Karpas-422 (cell line): ENCODE data around the gene CCDC85B. TPM values are rescaled to one million over a fixed set of nuclear protein-coding genes. Genes with fewer than 3 reads are reported as not detected.
A peak's percentile ranks its signal among the peaks of the same experiment; 100 is the strongest.

ENCODE experiments used
- DNase-seq: peaks from one replicate; pipeline ENCODE4 v3.0.0-alpha.2; 2015
- H2AFZ ChIP-seq: fragments of 200-600 bp; sonication (generic); 2 replicates; pipeline ENCODE4 v1.6.1; 2014; ENCODE audit warnings: antibody characterized with exemption, low read length, mixed read lengths
- H3K27ac ChIP-seq: fragments of 200-600 bp; sonication (generic); 2 replicates; pipeline ENCODE4 v1.5.1; 2014; ENCODE audit warnings: mild to moderate bottlenecking, low read length, moderate library complexity
- H3K27me3 ChIP-seq: fragments of 200-600 bp; sonication (generic); 2 replicates; pipeline ENCODE4 v1.6.1; 2014; ENCODE audit warnings: low read length, mixed read lengths
- H3K36me3 ChIP-seq: fragments of 200-600 bp; sonication (generic); 2 replicates; pipeline ENCODE4 v1.6.1; 2014; ENCODE audit warnings: low read length, mixed read lengths; ENCODE audit not compliant: insufficient read depth
- H3K4me1 ChIP-seq: fragments of 200-600 bp; sonication (generic); 2 replicates; pipeline ENCODE4 v1.6.1; 2014; ENCODE audit warnings: mild to moderate bottlenecking, low read length, mixed read lengths
- H3K4me2 ChIP-seq: fragments of 200-600 bp; sonication (generic); 2 replicates; pipeline ENCODE4 v1.6.1; 2014; ENCODE audit warnings: low read length, low read depth, mild to moderate bottlenecking; ENCODE audit not compliant: poor library complexity, severe bottlenecking
- H3K4me3 ChIP-seq: fragments of 200-600 bp; sonication (generic); 2 replicates; pipeline ENCODE4 v1.5.1; 2014; ENCODE audit warnings: mild to moderate bottlenecking, antibody characterized with exemption, low read length, mixed read lengths
- H3K79me2 ChIP-seq: fragments of 200-600 bp; sonication (generic); 2 replicates; pipeline ENCODE4 v1.6.1; 2014; ENCODE audit warnings: mild to moderate bottlenecking, low read length, mixed read lengths
- H3K9ac ChIP-seq: fragments of 200-600 bp; sonication (generic); 2 replicates; pipeline ENCODE4 v1.6.0; 2014; ENCODE audit warnings: low read length
- H3K9me2 ChIP-seq: fragments of 200-600 bp; sonication (generic), shearing (Covaris generic); replicated peaks from 2 replicates; pipeline ENCODE4 v1.6.0; 2014; ENCODE audit warnings: mild to moderate bottlenecking, low read length, moderate library complexity; ENCODE audit not compliant: insufficient read depth
- H3K9me3 ChIP-seq: fragments of 300-700, 200-600 bp; sonication (generic); 2 replicates; pipeline ENCODE4 v1.6.1; 2014; ENCODE audit warnings: low read length, mixed read lengths
- H4K20me1 ChIP-seq: fragments of 200-600 bp; sonication (generic); 2 replicates; pipeline ENCODE4 v1.6.1; 2014; ENCODE audit warnings: mild to moderate bottlenecking, antibody characterized with exemption, low read length, low read depth; ENCODE audit not compliant: insufficient read depth
- total RNA-seq: library from RNA; depleted of rRNA; stranded (reverse); fragments of >200 nt; shearing (Covaris generic); gene quantifications from 2 replicates; pipeline ENCODE4 v1.2.3, GENCODE V29; 2014; ENCODE audit warnings: low replicate concordance

CCDC85B gene
- total RNA-seq, 1 experiment from 2014 or later: 21.3 TPM

- Histone ChIP-seq H2AFZ (no peak overlapping the region), H3K79me2 (peaks cover 25% of the 10 kb centered on the region), H3K9me3 (no peaks in the 10 kb centered on the region), H3K9me2 (no peaks in the 10 kb centered on the region), H3K27ac (no peak overlapping the region), H4K20me1 (peaks cover 44% of the 10 kb centered on the region), H3K27me3 (no peaks in the 10 kb centered on the region), H3K9ac (peak overlapping the region; percentile 99; the same call in 1 of the 2 replicates), H3K4me3 (peak overlapping the region; percentile 95), H3K4me1 (peaks cover 24% of the 10 kb centered on the region), H3K4me2 (peak overlapping the region; percentile 91), H3K36me3 (peaks cover 45% of the 10 kb centered on the region)
- DNase-seq: peak; percentile 35
These were observed 34.5 kb upstream of the CCDC85B start for GRCh38 chr11:65855927-65856363.

- Histone ChIP-seq H3K9ac (peak overlapping the region; percentile 99), H3K36me3 (peaks cover 48% of the 10 kb centered on the region), H3K27ac (peak overlapping the region; percentile 88), H3K27me3 (no peaks in the 10 kb centered on the region), H3K9me2 (no peaks in the 10 kb centered on the region), H3K4me2 (peak overlapping the region; percentile 91), H3K9me3 (no peaks in the 10 kb centered on the region), H3K79me2 (peaks cover 34% of the 10 kb centered on the region), H3K4me1 (peaks cover 31% of the 10 kb centered on the region), H4K20me1 (peaks cover 38% of the 10 kb centered on the region), H3K4me3 (peak overlapping the region; percentile 95), H2AFZ (no peak overlapping the region)
- DNase-seq: peak; percentile 91
These were observed 33.6 kb upstream of the CCDC85B start for GRCh38 chr11:65856689-65857499.

DNA sequence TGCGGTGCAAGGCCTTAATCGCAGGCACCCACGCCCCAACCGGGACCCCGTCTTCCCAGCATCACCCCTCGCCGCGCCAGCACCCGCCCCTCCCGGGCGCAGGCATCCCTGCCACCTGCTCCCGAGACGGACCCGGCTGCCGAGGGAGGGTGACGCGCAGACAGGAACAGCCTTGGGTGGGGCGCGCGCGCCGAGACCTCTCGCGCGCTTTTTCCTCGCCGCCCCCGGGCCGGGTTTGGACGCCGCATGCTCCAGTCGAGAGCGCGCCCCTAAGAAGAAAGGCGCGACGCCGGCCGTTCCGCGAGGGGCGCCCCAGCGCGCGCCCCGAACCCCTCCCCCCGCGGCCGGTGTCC is 33.0 kb upstream of the CCDC85B start:
- no peaks in the 10 kb centered on the region for H3K9me2 ChIP-seq
- peaks cover 38% of the 10 kb centered on the region for H4K20me1 ChIP-seq
- peaks cover 40% of the 10 kb centered on the region for H3K79me2 ChIP-seq
- peak overlapping the region; percentile 95 for H3K4me3 ChIP-seq
- H3K27ac ChIP-seq: peak overlapping the region; percentile 88
- no peak overlapping the region for H2AFZ ChIP-seq
- peak overlapping the region; percentile 99 for H3K9ac ChIP-seq
- peak overlapping the region; percentile 91 for H3K4me2 ChIP-seq
- H3K9me3 ChIP-seq: no peaks in the 10 kb centered on the region
- H3K36me3 ChIP-seq: peaks cover 54% of the 10 kb centered on the region
- peak; percentile 83 for DNase-seq
- H3K4me1 ChIP-seq: peaks cover 34% of the 10 kb centered on the region
- H3K27me3 ChIP-seq: no peaks in the 10 kb centered on the region

GRCh38 chr11:65857853-65858680 is 32.4 kb upstream of the CCDC85B start, which contains the start of gene CFL1:
Gene CFL1, minus strand, starts transcription at chr11:65858180. Its CDS starts 81 bp downstream, at chr11:65858099.
- Histone ChIP-seq H3K9me2 (no peaks in the 10 kb centered on the region), H3K4me1 (peaks cover 34% of the 10 kb centered on the region), H3K9me3 (no peaks in the 10 kb centered on the region), H3K27ac (peak within 1 kb of the TSS; percentile 92), H3K4me3 (peak within 1 kb of the TSS; percentile 95), H3K79me2 (peaks cover 40% of the 10 kb centered on the region), H2AFZ (no peak within 1 kb of the TSS), H3K9ac (peak within 1 kb of the TSS; percentile 99), H4K20me1 (peaks cover 38% of the 10 kb centered on the region), H3K27me3 (no peaks in the 10 kb centered on the region), H3K4me2 (peak within 1 kb of the TSS; percentile 91), H3K36me3 (peaks cover 52% of the 10 kb centered on the region)
- DNase-seq: peak; percentile 99

DNA sequence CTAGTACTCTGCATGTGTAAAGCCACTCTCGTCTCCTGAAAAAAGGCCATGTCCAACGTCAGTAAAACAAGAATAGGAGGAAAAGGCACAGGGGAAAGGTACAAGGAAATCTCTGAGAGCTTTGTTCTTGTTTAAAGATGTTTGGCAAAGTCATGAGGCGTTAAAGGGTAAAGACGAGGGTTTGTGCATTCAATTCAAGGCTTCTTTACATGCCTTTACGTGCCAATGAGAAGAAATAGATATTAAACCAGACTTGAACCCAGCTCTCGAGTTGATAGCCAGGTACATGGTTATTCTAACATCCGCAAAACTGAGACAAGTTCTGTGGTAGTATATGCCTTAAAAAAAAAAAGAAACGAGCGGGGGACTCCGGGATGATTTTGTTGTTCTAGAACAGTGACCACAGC is 31.8 kb upstream of the CCDC85B start:
- Histone ChIP-seq H3K27me3 (no peaks in the 10 kb centered on the region), H3K36me3 (peaks cover 47% of the 10 kb centered on the region), H4K20me1 (peaks cover 38% of the 10 kb centered on the region), H3K4me3 (peak overlapping the region; percentile 75), H3K4me1 (peaks cover 34% of the 10 kb centered on the region), H3K9ac (peak overlapping the region; percentile 81), H3K4me2 (peak overlapping the region; percentile 88), H3K9me3 (no peaks in the 10 kb centered on the region), H2AFZ (no peak overlapping the region), H3K27ac (peak overlapping the region; percentile 92), H3K9me2 (no peaks in the 10 kb centered on the region), H3K79me2 (peaks cover 40% of the 10 kb centered on the region)
- DNase-seq: no peak

GRCh38 chr11:65859095-65859811 is 31.2 kb upstream of the CCDC85B start:
- peak overlapping the region; percentile 88 for H3K4me2 ChIP-seq
- DNase-seq: peak; percentile 100
- peak overlapping the region; percentile 92 for H3K27ac ChIP-seq
- H4K20me1 ChIP-seq: peaks cover 33% of the 10 kb centered on the region
- no peaks in the 10 kb centered on the region for H3K9me3 ChIP-seq
- no peak overlapping the region for H2AFZ ChIP-seq
- H3K36me3 ChIP-seq: peaks cover 45% of the 10 kb centered on the region
- H3K27me3 ChIP-seq: no peaks in the 10 kb centered on the region
- peak overlapping the region; percentile 91 for H3K4me3 ChIP-seq
- peak overlapping the region; percentile 87 for H3K9ac ChIP-seq
- H3K4me1 ChIP-seq: peaks cover 34% of the 10 kb centered on the region
- H3K79me2 ChIP-seq: peaks cover 40% of the 10 kb centered on the region
- H3K9me2 ChIP-seq: no peaks in the 10 kb centered on the region

DNA sequence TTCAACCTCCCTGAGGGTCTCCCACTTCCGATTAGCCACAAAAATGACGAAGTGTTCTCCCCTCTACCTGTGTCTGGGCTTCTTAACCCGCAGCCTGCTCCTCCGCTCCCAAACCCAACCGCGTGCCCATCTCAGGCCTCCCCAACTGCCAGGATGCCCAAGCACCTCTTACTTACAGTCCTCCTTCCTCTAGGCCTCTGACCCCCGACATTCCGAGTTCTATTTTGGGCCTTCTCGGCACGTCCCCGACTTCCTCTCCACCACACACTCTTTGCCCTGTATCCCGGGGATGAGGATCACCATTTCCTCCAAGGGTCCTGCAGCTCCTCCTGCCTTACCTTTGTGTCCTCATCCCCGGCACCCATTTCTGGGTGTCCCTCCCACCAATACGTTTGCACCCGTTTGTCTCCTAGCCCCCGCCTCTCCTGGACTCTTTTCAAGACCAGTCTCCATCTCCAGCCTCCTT is 30.6 kb upstream of the CCDC85B start:
- peaks cover 27% of the 10 kb centered on the region for H4K20me1 ChIP-seq
- no peaks in the 10 kb centered on the region for H3K9me3 ChIP-seq
- no peak for DNase-seq
- H3K4me2 ChIP-seq: peak overlapping the region; percentile 88
- H2AFZ ChIP-seq: no peak overlapping the region
- peak overlapping the region; percentile 87 for H3K9ac ChIP-seq
- H3K4me1 ChIP-seq: peaks cover 34% of the 10 kb centered on the region
- peak overlapping the region; percentile 90 for H3K27ac ChIP-seq
- peaks cover 40% of the 10 kb centered on the region for H3K79me2 ChIP-seq
- H3K36me3 ChIP-seq: peaks cover 40% of the 10 kb centered on the region
- H3K27me3 ChIP-seq: no peaks in the 10 kb centered on the region
- peak overlapping the region; percentile 91 for H3K4me3 ChIP-seq
- H3K9me2 ChIP-seq: no peaks in the 10 kb centered on the region
